Raji (cell line): ENCODE data around the gene CNTN2.

ENCODE experiments used
- POLR2A ChIP-seq: IDR thresholded peaks from 2 replicates; pipeline ENCODE4 v1.6.1; 2011; ENCODE audit warnings: low read depth, low read length, control low read depth; ENCODE audit not compliant: insufficient read depth

Gene CNTN2

GRCh38 chr1:205042911-205043806, at the start of gene CNTN2:
TSS of gene CNTN2 (plus strand) at chr1:205043212. CDS start at chr1:205053186, 9,974 bp downstream.
- TF ChIP-seq POLR2A: no peak

DNA sequence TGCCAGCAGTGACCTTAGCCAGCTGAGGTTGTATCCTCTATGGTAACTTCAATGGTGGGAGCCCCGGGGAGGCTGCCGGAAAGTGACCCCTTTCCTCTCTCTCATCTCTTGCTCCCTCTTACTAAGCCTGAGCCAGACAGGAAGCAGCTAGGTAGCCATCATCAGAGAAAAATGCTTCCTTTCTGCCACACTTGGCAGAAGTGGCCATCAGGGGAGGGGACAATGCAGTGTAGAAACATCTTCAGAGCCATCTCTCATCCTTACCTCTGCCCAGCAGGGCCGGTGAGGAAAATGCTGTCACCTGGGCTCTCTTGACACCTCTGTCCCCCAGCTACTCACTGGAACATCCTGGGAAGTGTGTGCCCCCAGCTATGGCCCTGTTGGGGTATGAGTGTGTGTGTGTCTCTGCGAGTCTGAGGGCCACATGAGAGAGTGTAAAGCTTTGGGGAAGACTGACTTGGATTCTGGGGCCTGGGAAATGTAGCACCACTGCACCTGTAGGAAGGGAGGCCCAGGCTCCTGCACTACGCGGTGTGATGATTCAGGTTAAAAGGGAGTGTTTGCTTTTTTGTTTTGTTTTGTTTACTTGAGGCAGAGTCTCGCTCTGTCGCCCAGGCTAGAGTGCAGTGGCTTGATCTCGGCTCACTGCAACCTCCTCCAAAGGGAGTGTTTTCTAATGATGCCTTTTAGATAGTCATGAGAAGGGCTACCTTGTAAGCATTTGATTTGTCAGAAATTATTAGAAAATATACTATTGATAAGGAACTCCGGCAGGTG, 48.7 kb upstream of the CNTN2 start:
- no peak for TF ChIP-seq POLR2A

DNA sequence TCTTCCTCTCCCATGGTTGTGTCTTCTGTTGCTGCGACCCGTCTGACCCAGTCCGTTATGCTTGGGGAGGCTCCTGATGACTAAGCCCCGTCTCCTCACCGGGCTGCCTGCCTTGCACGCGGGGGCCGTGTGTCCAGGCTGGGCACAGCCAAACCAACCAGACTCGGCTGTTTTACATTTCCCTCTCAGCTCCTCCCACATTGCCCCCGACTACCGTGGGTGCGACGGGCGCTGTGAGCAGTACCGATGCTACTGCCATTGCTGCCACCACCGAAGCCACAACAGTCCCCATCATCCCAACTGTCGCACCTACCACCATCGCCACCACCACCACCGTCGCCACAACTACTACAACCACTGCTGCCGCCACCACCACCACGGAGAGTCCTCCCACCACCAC, 46.0 kb upstream of the CNTN2 start:
- TF ChIP-seq POLR2A: no peak

DNA sequence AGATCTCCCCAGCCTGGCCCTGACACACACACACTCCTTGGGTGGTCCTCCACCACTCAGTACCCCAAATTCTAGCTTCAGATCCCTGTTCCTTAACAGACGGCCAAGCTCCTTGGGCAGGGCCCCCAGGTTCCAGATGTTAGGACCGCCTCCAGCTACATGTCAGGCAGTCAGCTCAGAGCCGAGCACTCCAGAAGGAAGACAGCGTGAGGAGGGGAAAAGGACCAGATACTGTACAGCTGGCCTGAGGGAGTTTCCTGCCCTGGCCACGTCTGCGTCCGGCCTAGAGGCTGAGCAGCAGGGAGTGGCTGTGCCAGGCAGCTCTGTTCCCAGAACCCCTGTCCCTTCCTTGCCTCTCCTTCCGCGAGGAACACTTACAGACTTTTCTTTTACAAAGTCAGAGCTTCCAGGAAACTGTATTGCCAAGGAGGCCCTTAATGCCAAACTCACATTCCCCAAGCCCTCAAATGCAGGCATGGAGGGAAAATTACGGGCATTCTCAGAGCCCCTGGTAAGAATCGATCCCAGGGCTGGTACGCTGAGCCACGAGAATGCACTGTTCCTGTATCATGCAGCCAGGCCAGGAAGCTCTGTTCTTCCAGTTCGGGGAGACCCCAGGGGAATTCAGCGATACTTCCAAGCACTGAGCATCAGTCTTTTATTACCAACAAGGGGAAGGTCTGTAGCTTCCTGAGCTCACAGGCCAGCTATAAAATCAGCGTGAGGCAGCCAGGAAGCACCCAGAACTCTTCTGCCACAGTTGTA, 45.2 kb upstream of the CNTN2 start:
- TF ChIP-seq POLR2A: no peak

DNA sequence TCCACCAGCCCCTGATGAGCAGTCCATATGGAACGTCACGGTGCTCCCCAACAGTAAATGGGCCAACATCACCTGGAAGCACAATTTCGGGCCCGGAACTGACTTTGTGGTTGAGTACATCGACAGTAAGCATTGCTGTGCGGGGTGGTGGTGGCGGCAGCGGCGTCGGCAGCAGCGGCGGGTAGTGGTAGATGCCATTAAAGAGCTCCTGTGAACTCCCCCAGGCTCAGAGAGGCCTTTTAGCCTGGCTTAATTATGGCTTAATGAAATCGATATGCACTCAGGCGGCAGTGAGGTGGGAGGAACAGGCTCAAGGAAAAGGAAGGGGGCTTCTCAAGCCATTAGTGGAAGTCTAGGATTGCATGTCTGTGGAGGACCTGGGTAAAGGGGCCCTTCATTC, 41.9 kb upstream of the CNTN2 start:
- no peak for TF ChIP-seq POLR2A

- TF ChIP-seq POLR2A: no peak
Measured at GRCh38 chr1:205002705-205003104, 40.3 kb upstream of the CNTN2 start.

- TF ChIP-seq POLR2A: no peak
Measured at GRCh38 chr1:205003358-205004131, 39.5 kb upstream of the CNTN2 start.

- no peak for TF ChIP-seq POLR2A
Measured at GRCh38 chr1:205004351-205004750, 38.7 kb upstream of the CNTN2 start.

DNA sequence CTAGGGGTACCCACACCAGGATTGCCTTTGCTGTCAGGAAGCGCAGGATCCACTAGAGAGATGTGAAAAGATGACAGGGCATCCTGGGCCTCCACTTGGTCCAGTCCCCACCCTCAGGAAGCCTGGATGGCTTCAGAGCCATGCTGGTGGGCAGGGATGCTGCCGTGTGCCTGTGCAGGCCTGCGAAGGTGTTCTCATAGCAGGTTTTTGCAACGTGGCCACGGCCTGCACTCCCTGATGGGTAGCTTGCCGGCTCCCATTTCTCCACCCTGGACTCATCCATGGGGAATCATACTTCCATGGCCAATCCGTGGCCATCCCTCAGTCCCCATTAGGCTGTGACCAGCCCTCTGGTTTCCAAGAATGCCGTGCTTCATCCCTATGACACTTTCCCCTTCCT, 34.1 kb upstream of the CNTN2 start:
- TF ChIP-seq POLR2A: no peak

DNA sequence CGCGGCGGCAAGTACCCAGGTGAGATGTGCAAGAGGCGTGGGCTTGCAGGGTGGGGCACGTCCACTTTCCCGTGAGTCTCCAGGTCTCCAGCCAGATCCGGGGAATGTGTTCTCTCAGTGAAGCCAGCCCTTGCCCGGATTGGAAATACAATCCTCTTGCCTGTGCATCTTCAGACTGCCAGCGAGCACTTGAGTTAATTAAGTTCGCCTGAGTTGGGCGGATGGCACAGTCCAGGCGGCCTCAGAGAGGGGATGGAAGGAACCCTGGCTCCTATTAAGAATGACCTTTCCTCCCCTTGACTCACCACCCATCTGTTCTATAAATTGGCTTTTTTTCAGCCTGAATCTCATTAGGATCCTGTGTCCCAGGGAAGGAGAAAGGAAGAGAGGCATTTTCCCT, 33.3 kb upstream of the CNTN2 start:
- TF ChIP-seq POLR2A: no peak

GRCh38 chr1:205012391-205013140, 30.4 kb upstream of the CNTN2 start:
- TF ChIP-seq POLR2A: no peak

GRCh38 chr1:205013683-205014367, 29.2 kb upstream of the CNTN2 start:
- no peak for TF ChIP-seq POLR2A

DNA sequence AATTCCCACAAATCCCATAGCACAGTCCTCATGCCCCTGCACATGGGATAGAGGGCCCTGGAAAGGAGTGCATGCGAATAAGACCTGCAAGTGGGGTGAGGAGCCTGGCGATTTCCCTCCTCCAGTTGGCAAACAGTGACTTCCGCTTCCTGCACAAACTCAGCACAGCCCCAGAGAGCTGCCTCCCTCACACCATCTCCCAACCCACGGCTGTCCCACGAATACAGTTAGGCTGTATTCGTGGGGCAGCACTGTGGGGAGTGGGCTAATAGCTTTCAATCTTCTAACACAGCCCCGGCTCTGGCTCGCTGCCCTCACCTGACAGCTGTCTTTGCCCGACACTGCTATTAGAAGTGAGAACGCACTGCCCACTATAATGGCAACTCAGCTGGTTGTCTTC, 28.2 kb upstream of the CNTN2 start:
- no peak for TF ChIP-seq POLR2A
